ENCODE data around the gene CREBBP.

The CREBBP gene

DNA sequence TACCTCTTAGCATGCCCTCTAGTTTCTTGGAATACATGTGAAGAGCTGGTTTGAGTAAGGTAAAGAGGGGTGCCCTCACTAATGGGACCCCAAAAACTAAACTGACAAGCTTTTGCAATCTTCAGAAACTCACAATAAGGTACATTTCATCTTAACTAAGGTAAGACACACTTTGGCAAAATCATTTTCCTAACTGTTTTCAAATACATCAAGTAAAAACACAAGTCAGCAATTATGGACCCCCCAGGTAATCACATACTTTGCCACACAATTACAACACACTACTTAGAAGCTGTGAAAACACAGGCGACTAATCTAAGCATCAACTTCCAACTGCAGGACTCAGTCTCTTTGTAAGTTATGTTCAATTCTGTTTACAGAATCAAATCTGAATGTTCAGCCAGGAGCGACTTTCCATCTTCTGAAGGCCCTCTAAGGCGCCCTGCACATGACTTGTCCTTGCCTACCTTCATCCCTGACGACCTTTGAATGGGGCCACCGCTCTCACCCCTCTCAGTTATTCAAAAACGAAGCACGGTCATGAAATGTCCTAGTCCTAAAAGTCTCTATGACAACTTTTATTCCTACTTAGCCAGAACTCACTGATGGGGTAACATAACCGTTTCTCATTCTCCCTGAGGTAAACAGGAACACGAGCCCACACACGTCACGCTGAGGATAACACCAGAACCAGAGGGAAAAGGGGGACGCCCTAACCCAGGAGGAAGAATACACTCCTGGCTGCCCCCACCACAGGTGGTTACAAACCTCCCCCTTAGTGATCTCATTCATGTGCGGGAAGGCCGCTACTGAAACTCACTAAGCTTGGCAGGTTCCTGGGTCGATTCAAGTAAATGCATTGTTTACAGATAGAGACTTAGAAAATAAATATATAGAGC, 5.5 kb downstream of the CREBBP start:
- Histone ChIP-seq H3K27me3 (ENCODE audit: insufficient read depth, low read length) (peaks cover 7% of the 10 kb centered on the region; the same call in 1 of the 2 replicates), H3K4me3 (ENCODE audit: low read depth, low read length, poor library complexity, severe bottlenecking) (no peak overlapping the region), H3K9ac (ENCODE audit: low read length) (no peak overlapping the region), H3K27ac (ENCODE audit: low read depth, low read length, poor library complexity, severe bottlenecking) (no peak overlapping the region), H3K9me2 (ENCODE audit: low read depth, low read length) (no peaks in the 10 kb centered on the region), H3K36me3 (ENCODE audit: insufficient read depth, low read length) (peaks cover 33% of the 10 kb centered on the region), H3K79me2 (ENCODE audit: insufficient read depth, low read length) (peaks cover 75% of the 10 kb centered on the region), H4K20me1 (ENCODE audit: insufficient read depth, low read length) (peaks cover 5% of the 10 kb centered on the region; the same call in 1 of the 2 replicates), H3K4me2 (ENCODE audit: low read length) (no peak overlapping the region), H3F3A (ENCODE audit: insufficient read depth, low read length) (no peaks in the 10 kb centered on the region), H3K9me3 (ENCODE audit: low read length) (no peaks in the 10 kb centered on the region), H3K4me1 (ENCODE audit: insufficient read depth, low read length, severe bottlenecking) (peaks cover 48% of the 10 kb centered on the region), H2AFZ (ENCODE audit: low read length) (no peak overlapping the region)
- TF ChIP-seq, protein P1, sequence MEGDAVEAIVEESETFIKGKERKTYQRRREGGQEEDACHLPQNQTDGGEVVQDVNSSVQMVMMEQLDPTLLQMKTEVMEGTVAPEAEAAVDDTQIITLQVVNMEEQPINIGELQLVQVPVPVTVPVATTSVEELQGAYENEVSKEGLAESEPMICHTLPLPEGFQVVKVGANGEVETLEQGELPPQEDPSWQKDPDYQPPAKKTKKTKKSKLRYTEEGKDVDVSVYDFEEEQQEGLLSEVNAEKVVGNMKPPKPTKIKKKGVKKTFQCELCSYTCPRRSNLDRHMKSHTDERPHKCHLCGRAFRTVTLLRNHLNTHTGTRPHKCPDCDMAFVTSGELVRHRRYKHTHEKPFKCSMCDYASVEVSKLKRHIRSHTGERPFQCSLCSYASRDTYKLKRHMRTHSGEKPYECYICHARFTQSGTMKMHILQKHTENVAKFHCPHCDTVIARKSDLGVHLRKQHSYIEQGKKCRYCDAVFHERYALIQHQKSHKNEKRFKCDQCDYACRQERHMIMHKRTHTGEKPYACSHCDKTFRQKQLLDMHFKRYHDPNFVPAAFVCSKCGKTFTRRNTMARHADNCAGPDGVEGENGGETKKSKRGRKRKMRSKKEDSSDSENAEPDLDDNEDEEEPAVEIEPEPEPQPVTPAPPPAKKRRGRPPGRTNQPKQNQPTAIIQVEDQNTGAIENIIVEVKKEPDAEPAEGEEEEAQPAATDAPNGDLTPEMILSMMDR (IDR thresholded peaks at IDR 0.05; ENCODE audit: low read length): no peak
- no peak for TF ChIP-seq EZH2 (IDR thresholded peaks at IDR 0.05; ENCODE audit: borderline replicate concordance, low read length)

GRCh38 chr16:3874242-3874641, 6.3 kb downstream of the CREBBP start:
- TF ChIP-seq, protein P1 (IDR thresholded peaks at IDR 0.05; ENCODE audit: low read length): no peak
- TF ChIP-seq EZH2 (IDR thresholded peaks at IDR 0.05; ENCODE audit: borderline replicate concordance, low read length): no peak
- H3K36me3 ChIP-seq (ENCODE audit: insufficient read depth, low read length): peaks cover 33% of the 10 kb centered on the region
- H3K79me2 ChIP-seq (ENCODE audit: insufficient read depth, low read length): peaks cover 83% of the 10 kb centered on the region
- no peaks in the 10 kb centered on the region for H3K9me2 ChIP-seq (ENCODE audit: low read depth, low read length)
- H3K4me2 ChIP-seq (ENCODE audit: low read length): no peak overlapping the region
- no peak overlapping the region for H3K4me3 ChIP-seq (ENCODE audit: low read depth, low read length, poor library complexity, severe bottlenecking)
- H3K27me3 ChIP-seq (ENCODE audit: insufficient read depth, low read length): peaks cover 7% of the 10 kb centered on the region; the same call in 1 of the 2 replicates
- no peaks in the 10 kb centered on the region for H3K9me3 ChIP-seq (ENCODE audit: low read length)
- H4K20me1 ChIP-seq (ENCODE audit: insufficient read depth, low read length): peaks cover 7% of the 10 kb centered on the region; the same call in 1 of the 2 replicates
- peaks cover 50% of the 10 kb centered on the region for H3K4me1 ChIP-seq (ENCODE audit: insufficient read depth, low read length, severe bottlenecking)
- H3F3A ChIP-seq (ENCODE audit: insufficient read depth, low read length): no peaks in the 10 kb centered on the region
- H2AFZ ChIP-seq (ENCODE audit: low read length): no peak overlapping the region
- H3K9ac ChIP-seq (ENCODE audit: low read length): no peak overlapping the region
- no peak overlapping the region for H3K27ac ChIP-seq (ENCODE audit: low read depth, low read length, poor library complexity, severe bottlenecking)

GRCh38 chr16:3873482-3874173, 6.9 kb downstream of the CREBBP start:
- TF ChIP-seq, protein P1 (IDR thresholded peaks at IDR 0.05; ENCODE audit: low read length): no peak
- no peak for TF ChIP-seq EZH2 (IDR thresholded peaks at IDR 0.05; ENCODE audit: borderline replicate concordance, low read length)
- no peak overlapping the region for H3K4me3 ChIP-seq (ENCODE audit: low read depth, low read length, poor library complexity, severe bottlenecking)
- H3F3A ChIP-seq (ENCODE audit: insufficient read depth, low read length): no peaks in the 10 kb centered on the region
- peaks cover 44% of the 10 kb centered on the region for H3K4me1 ChIP-seq (ENCODE audit: insufficient read depth, low read length, severe bottlenecking)
- H3K36me3 ChIP-seq (ENCODE audit: insufficient read depth, low read length): peaks cover 33% of the 10 kb centered on the region
- H4K20me1 ChIP-seq (ENCODE audit: insufficient read depth, low read length): peaks cover 11% of the 10 kb centered on the region; the same call in 1 of the 2 replicates
- H3K9ac ChIP-seq (ENCODE audit: low read length): no peak overlapping the region
- no peaks in the 10 kb centered on the region for H3K9me2 ChIP-seq (ENCODE audit: low read depth, low read length)
- no peak overlapping the region for H2AFZ ChIP-seq (ENCODE audit: low read length)
- peaks cover 7% of the 10 kb centered on the region; the same call in 1 of the 2 replicates for H3K27me3 ChIP-seq (ENCODE audit: insufficient read depth, low read length)
- no peaks in the 10 kb centered on the region for H3K9me3 ChIP-seq (ENCODE audit: low read length)
- H3K79me2 ChIP-seq (ENCODE audit: insufficient read depth, low read length): peaks cover 85% of the 10 kb centered on the region
- H3K27ac ChIP-seq (ENCODE audit: low read depth, low read length, poor library complexity, severe bottlenecking): no peak overlapping the region
- H3K4me2 ChIP-seq (ENCODE audit: low read length): no peak overlapping the region
